ENCODE measurements around the gene CRYGN.

Gene CRYGN

GRCh38 chr7:151459726-151460473 is 20.0 kb upstream of the CRYGN start:
- peak; percentile 75 for DNase-seq

GRCh38 chr7:151457534-151457933 is 17.6 kb upstream of the CRYGN start:
- no peak for DNase-seq

- DNase-seq: no peak
Observed at GRCh38 chr7:151456782-151457181, 16.8 kb upstream of the CRYGN start.

- no peak for DNase-seq
Observed at GRCh38 chr7:151456276-151456675, 16.3 kb upstream of the CRYGN start.

- DNase-seq: no peak
Observed at GRCh38 chr7:151455690-151456089, 15.7 kb upstream of the CRYGN start.

GRCh38 chr7:151454932-151455530 is 15.1 kb upstream of the CRYGN start:
- no peak for DNase-seq

- DNase-seq: no peak
Observed at GRCh38 chr7:151454305-151454704, 14.4 kb upstream of the CRYGN start.

- no peak for DNase-seq
Observed at GRCh38 chr7:151453326-151453791, 13.4 kb upstream of the CRYGN start.

- DNase-seq: no peak
Observed at GRCh38 chr7:151452680-151453325, 12.9 kb upstream of the CRYGN start.

GRCh38 chr7:151451626-151452571 is 12.0 kb upstream of the CRYGN start:
- DNase-seq: no peak

GRCh38 chr7:151451156-151451555 is 11.2 kb upstream of the CRYGN start:
- no peak for DNase-seq

- DNase-seq: no peak
Observed at GRCh38 chr7:151449990-151450389, 10.0 kb upstream of the CRYGN start.

- no peak for DNase-seq
Observed at GRCh38 chr7:151448261-151449252, 8.6 kb upstream of the CRYGN start.

GRCh38 chr7:151447901-151448260 is 7.9 kb upstream of the CRYGN start:
- no peak for DNase-seq

- DNase-seq: no peak
Observed at GRCh38 chr7:151447312-151447711, 7.4 kb upstream of the CRYGN start.

GRCh38 chr7:151446412-151446811 is 6.5 kb upstream of the CRYGN start:
- no peak for DNase-seq

GRCh38 chr7:151444632-151445031 is 4.7 kb upstream of the CRYGN start:
- no peak for DNase-seq

- no peak for DNase-seq
Observed at GRCh38 chr7:151442776-151443496, 3.0 kb upstream of the CRYGN start.

GRCh38 chr7:151440799-151441445 is 981 bp upstream of the CRYGN start:
- DNase-seq: no peak

- no peak for DNase-seq
Observed at GRCh38 chr7:151438864-151439601, 908 bp downstream of the CRYGN start.

Measured in NCI-H226 (cell line).